Stimulated activated CD4-positive, alpha-beta T cell treated with anti-CD3 and anti-CD28 coated beads, Interleukin-12 subunit alpha, Interleukin-12 subunit beta, amount 100 ng/mL, for 48 hours (primary cell): ENCODE results near the gene TRABD2B.
"Not testable (repeated sequence)": the region's sequence is repeated elsewhere in the genome, so short reads cannot be mapped to it uniquely, and the experiment has no call there.

Experiments
- DNase-seq, 3 donors: peaks; one replicate each; pipeline ENCODE4 v3.0.0-alpha.2; 2020; ENCODE audit warnings: low read depth in 2 of 3, low spot score in 1 of 3

TRABD2B gene

DNA sequence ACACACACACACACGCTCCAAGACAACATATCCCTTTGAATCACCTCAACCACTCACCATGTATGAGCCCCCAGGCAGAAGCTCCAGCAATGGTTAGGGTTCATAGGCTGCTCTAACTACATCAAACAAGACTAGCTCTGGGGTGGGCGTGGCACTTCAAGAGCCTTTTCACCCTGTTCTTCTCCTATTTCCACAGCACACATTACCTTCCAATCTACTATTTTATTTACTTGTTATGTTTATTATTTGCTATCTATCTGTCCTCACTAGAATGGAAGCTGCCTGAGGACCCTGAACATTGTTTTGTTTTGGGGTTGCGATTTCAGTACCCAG lies 28.7 kb downstream of the TRABD2B start:
- no peak for DNase-seq

DNA sequence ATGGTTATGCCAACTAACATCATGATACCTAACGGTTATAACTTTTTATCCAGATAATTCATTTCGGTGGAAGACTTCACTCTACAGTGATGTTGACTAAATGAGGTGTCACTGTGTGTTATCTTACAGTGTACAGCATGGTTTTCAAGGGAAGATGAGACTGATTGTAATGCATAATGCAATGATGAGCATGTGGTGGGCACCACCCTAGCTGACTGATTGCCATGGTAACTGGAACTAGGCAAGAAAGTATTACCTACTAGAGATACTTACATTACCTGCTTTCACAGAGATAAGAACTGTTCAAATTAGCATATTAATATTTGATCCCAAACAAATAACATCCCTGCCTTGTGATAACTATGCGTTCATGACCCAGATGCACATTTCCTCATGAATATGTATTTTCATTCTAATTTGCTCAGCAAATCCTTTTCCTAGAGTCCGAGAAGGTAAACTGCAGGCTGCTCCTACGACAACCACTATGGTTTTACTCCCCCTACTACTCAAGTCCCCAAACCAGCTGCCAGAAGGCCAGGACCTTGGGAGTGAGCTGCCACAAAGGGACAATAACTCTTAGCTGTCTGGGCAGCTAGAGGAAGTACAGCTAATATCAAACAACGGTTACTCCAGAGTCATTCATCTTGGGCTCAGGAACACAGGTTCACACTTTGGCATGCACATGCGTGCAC lies 29.2 kb downstream of the TRABD2B start:
- DNase-seq = no peak

DNA sequence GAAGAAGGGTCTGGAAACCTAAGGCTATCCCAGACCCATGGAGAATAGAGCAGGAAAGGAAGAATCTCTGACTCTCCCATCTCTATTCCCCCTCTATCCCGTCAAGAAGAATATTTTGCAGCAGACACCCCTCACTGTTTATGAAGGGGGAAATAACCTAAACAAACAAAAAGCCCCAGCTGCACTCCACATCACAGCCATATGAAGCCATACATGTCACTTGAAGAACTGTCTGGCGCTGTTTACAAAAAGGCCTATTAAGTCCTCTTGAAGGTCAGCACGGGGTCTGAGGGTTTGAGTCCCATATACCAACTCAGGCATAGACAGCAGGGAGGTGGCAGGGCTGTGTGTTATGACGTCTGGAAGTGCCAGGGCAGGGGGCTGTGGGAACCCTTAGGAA lies 31.4 kb downstream of the TRABD2B start:
- no peak for DNase-seq

DNA sequence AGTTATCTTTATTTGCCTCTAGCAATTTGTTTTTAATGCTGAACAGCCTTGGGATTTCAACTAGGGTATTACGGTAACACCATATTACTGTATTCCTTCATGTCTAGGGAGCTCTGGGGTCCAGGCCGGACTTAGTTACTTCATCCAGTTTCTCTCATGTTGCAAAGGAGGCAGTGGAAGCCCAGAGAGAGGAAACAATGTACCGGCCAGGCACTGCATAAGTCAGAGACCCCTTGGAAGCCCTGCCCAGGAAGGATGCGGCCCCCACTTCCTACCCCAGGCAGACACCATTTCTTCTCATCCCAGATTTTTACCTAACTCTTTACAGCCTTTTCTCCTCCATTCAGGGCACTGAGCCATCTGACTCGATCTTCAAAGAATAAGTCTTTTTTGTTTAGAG lies 32.5 kb downstream of the TRABD2B start:
- no peak for DNase-seq

DNA sequence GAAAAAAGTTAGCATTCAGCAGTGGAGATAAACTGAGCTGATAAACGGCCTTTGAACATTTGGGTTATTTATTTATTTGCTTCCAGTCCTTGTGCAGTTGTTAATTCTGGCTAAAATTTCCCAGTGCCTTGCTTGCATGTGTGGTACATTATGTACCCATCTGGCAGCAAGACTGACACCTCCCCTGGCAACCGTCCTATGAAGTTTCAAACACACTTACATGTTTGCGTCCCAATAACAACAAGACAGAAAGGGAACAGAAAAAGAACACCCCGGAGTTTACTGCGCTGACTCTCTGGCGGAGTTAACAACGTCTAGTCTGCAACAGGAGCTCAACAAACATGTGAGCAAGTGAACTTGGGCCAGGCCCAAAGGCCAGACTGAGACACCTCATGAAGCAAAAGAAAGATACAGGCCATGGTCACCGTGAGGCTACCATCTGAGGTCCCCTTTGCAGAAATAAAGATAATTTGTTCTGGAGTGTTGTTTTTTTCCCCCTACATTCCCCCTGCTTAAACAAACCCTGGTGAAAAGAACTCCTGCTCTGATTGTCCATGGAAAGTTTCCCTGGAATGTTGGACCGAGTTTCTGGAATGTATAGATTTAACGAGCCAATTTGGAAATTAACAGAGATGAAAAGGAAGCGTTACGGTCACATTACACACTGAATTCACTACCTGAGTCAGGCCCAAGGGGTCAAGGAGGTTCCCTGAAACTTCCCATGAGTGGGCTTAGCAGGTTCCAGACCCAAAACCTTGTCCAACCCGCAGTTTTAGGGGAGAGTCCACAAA lies 33.4 kb downstream of the TRABD2B start:
- no peak for DNase-seq

DNA sequence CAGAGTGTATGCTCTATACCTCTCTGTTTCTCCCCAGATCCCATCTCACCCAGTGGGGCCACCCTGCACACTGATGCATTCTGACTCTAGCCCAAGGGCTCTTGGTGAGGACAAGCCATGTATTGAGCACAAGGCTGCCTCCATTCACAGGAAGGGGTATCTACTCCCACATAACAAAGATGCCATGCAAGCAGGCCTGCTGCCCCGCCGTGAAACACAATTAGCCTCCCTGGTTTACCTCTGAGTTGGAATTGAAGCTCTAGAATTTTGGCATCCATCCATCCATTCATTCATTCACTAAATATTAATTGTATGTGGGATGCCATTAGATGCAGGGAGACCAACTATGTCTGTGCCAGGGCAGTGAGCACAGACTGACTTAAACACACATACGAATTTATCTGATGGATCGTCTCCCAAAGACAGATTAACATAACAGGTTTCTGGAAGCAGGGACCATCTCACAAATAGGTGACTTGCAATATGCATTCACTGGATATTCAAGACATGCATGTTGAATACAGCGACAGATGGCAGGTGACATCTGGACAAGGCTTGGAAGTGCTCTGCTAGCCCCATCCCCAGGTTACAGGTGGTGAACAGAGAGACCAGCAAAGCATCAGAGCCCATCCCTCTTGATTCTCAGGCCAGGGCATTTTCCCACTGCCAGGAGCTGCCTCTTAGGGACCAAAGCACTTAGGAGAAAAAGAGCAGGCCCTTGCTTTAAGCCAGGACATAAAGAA lies 34.3 kb downstream of the TRABD2B start:
- no peak for DNase-seq

DNA sequence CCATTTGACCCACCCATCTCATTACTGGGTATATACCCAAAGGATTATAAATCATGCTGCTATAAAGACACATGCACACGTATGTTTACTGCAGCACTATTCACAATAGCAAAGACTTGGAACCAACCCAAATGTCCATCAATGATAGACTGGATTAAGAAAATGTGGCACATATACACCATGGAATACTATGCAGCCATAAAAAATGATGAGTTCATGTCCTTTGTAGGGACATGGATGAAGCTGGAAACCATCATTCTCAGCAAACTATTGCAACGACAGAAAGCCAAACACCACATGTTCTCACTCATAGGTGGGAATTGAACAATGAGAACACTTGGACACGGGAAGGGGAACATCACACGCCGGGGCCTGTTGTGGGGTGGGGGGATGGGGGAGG lies 35.4 kb downstream of the TRABD2B start:
- not testable (repeated sequence) for DNase-seq

DNA sequence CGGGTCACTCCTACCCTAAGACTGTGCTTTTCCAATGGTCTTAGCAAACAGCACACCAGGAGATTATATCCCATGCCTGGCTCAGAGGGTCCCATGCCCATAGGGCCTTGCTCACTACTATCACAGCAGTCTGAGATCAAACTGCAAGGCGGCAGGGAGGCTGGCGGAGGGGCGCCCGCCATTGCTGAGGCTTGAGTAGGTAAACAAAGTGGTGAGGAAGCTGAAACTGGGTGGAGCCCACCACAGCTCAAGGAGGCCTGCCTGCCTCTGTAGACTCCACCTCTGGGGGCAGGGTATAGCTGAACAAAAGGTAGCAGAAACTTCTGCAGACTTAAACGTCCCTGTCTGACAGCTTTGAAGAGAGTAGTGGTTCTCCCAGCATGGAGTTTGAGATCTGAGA lies 40.7 kb downstream of the TRABD2B start:
- DNase-seq = not testable (repeated sequence)

DNA sequence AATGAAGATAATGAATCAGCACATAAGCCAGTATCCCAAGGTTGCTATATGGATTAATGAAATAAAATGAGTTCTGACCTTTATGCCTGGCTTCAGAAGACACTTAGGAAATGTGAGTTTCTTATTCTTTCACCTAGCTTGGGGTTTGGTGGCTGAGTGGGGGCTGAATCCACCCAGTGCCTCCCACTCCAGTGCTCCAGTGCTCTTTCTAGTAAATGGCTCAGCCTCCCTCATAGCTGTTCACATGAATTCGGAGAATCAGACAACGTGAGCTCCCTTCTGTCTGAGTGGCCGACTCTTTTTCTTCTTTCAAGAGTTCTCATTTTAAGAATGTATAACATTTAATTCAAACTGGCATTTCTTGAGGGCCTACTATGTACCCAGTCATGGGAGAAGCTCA lies 43.5 kb downstream of the TRABD2B start:
- no peak for DNase-seq

DNA sequence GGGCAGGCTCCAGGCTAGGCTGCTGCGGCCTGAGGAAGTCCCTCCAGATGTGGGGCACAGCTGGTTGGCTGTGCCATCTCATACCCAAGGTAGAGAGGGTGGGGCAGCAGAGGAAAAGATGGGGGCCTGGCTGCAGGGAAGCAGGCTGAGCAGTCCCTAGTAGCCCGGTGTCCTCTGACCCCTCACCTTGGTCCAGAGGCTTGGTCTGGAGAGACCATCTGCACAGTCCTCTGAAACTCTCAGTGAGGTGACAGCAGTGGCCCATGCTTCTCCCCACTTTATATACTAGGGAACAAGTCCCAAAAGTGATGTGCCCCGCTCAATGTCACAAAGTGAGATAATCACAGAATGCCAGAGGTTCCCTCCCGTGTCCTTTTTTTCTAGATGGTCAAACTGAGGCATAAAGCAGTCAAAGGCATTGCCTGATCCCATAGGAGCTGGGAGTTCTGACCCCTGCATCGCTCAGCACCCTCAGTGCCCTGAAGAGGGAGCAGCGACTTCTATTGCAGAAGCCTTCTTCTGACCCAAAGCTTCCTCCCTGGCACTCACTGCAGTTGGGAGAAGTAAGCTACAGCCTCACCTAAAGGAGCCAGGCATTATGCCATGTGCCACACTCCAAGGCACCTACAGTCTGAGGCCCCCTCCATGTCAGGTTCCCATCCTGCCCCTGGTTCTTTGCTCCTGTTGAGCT lies 45.5 kb downstream of the TRABD2B start:
- no peak for DNase-seq

DNA sequence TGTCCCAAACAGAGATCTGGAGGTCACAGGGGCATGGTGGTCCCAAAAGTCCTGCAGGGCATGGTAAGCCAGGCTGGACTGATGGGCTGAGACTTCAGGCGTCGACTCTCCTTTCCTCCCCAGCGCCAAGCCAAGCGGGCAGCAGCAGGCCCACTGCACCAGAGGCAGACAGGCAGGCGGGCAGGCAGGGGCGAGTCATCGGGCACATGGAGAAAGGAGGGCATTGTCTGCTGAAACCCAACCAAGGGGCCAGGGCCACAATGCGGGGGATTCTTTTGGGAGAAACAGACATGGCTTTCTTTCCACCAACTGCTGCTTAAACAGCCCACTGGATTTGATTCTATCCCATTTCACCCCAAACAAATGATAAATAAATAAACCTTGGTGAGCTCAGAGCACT lies 46.2 kb downstream of the TRABD2B start:
- DNase-seq = no peak

DNA sequence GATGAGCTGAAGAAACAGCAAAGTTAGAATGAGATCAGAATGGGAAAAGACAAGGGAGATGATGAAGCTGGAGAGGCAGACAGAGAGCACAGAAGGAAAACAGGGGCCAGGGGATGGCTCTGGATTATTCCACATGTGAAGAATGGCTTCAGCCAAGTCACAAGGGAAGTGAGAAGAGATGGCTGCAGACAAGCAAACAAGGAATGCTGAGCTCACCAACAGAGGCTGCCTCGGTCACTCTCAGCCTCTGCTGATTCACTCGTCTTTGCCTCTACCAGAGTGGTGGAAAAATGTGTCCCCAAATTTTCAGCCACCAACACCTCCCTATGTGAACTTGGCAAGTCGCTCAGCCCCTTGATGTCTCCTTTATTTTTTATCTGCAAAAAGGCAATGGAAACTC lies 46.7 kb downstream of the TRABD2B start:
- no peak for DNase-seq

DNA sequence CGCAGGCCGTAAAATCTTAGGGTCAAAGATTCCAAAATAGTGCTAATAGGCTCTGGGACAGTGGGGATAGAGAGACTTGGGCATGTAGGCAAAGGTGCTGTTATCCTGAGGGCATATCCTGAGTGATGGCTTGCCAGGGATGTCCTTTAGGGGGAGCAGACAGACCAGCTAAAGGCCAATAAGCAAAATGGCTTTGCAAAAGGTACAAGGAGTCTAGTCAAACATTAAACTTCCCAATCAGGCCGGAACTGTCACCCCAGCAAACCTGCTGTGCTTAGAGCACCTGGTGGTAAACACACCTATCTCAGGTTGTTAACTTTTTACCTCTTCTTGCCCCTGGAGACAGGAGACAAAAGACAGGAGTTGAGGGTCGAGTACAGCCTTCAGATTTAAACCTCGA lies 49.1 kb downstream of the TRABD2B start:
- DNase-seq = no peak

DNA sequence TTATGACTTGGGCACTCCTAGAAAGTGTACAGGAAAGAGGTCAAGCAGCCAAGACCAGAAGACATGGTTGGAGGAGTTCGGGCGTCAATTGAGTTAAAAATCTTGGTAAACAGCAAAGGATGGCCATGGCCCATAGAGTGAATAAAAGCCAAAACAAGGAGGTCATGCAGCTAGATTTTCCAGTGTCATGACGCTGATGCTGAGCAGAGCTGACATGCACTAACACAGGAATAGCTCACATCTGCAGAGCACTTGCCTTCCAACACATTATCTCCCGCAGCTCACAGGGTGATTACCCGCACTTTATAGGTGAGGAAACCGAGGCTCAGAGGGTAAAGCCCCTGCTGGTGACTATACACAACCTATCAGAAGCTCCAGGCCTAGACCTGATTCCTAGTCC lies 49.7 kb downstream of the TRABD2B start:
- no peak for DNase-seq

DNA sequence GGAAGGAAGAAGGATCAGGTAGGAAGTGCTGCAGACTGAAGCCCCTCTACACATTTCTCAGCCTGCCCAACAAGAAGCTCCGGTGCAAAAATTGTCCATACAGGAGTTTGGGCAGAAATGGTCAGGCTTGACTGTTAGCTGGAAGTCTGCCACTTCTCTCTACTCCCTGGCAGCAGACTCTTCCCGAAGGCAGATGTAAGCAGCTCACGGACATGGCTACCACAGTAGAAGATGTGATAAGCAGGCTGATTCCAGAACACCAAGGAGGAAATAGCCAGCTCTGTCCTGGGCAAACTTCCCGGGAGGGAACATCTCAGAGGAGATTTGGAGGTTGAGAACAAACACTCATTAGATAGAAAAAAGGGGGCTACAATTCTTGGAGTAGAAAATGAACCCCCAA lies 52.6 kb downstream of the TRABD2B start:
- DNase-seq = no peak

DNA sequence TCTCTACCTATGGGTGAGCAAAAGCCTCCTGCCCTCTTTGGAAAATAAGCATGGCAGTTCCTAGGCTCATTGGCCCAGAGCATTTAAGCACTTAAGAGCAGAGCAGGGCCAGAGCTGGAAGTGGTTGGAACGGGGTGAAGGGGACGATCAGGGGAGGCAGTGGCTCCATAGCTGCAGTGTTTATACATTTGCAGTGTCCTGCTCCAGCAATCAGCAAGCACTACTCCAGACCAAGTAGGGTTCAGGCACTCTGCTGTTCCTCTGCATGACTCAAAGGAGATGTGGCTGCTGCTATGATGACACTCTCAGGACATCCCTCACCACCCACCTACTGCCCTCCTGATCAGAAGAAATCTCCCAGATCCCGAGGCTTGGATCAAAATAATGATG lies 55.0 kb downstream of the TRABD2B start:
- no peak for DNase-seq

DNA sequence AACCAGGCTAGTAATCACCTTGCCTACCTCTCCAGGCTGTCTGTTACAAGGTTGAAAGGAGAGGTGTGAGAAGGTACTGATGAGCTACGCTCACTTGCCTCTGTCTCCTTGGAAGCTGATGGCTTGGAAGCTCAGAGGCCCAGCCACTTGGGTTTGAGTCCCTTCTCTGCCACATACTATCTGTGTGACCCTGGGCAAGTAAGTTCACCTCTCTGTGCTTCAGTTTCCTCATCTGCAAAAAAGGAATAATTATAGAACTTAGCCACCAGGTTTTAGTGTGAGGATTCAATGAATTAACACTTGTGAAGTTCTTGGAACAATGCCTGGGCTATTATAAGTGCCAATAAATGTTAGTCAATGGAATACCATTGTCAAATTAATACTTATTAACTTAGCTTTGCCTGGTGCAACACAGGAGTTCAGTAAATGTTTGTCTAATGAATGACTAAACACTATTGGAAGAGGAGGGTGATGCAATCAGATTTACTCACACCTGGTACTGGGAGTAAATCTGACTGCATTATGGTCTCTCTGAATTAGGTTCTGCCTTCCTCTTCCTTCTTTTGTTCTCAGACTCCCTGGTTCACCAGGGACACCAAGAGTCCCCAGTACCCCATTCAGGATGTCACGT lies 55.5 kb downstream of the TRABD2B start:
- DNase-seq = no peak

DNA sequence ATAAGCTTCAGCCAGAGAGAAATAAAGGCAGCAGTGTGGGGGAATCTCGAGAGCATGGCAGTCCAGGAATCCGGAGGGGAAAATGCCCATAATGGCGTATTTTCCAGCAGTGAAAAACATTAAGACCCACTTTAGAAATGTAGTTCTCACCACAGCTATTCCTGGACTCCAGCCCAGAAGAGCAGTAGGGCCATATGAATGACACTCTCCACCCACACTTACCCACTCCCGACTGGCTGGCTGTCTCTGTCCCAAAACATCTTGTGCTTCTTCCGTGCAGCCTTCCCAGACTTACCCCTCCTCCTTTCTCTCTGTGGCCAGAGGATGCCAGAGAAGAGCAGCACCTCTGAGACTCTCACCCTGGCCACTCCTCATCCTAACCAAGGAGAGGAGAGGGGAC lies 56.4 kb downstream of the TRABD2B start:
- DNase-seq = no peak

DNA sequence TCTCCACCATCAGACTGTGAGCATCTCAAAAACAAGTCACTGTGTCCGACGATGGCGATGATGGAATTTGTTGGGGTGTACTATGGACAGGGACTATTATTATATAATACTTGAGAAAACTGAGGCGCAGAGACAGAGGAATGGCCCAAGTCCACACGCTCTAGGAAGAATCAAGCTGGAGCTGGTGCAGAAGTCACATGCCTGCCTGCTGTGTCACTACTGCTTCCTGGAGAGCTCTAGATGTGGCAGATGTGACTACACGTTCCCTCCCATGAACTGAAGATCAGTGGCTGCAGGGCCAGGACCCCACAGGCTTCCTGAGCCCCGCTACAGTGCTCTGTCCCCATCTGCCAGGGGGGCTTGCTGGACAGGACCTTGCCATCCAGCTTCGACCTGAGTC lies 56.9 kb downstream of the TRABD2B start:
- no peak for DNase-seq

DNA sequence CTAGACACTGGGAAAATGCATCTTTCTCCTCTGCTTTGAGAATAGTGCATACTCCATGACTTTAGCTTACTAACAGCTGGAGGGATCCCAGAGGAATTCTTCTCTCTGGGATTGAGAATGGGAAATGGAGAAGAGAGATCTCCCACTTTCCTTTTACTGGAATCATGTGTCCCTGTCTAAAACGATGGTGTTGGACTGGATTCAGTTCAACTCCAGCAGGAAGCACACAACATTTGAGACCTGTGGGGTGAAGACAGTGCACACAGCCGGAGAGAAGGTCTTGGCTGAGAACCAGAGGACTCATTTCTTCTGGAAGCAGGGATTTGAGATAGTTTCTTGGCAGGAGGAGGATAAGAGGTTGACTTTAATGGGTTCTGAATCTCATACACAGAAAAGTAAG lies 58.7 kb downstream of the TRABD2B start:
- DNase-seq = no peak

DNA sequence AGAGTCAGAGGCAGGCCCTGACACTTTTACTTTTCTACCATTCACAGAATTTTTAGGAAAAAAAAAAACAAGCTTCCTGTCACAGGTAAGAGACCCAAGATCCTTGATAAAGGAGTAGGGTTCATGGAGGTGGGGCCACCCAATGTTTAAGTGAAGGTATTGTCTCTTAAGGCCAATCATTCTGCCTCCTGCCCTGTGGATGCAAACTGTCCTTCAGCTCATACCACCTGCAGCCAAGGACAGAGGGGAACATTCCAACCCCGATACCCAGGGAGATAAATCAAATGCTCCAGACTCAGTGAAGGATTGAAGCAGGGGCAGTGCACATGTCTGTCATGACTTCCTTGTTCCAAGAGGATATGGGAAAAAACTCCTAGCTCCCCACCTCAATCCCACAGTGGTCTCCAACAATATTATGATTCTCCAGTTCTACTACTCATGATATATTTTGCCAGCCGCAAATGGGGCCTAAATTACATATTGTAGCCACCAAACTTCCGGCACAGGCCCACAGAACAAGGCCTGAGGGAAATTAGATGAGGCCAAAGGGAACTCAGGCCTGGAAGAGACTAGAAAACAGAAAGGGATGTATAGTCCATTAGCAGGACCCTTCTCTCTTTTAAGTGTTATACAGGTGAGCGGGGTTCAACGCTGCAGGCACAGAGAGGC lies 59.5 kb downstream of the TRABD2B start:
- DNase-seq = no peak
